Measurements from ENCODE around the gene RAB20.

The RAB20 gene

DNA sequence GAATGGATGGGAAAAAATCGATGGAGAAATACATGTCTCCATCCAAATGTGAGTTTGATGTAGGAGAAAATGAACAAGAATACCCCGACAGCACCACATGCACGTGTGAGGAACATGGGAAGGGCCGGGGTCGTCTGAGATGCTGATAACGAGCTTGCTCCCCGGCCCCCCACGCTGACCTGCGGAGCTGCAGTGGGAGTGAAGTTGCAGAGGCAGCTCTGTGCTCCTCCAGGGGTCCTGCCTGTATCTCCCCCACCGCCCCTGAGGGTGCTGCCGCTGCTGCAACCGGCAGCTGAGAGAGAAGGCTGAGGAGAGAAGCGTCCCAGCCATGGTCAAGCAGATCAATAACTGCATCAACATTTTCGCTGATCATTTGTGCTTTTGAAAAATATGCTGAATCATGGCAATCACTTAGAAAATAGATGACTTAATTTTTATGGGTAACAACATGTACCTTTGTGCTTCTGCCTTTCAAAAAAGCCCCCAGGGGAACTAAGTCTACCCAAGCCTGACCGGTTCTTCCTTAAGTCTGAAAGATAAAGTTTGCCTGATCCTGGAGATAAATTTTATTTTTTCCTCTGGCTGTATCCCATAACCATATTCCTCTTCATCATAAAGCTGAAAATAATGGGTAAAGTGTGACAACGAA is 35.6 kb upstream of the RAB20 start:
- no peak for TF ChIP-seq ELF4 (IDR thresholded peaks at IDR 0.05)
- TF ChIP-seq LEF1 (IDR thresholded peaks at IDR 0.05; ENCODE audit: borderline replicate concordance): no peak
- no peak for TF ChIP-seq FOXM1 (IDR thresholded peaks at IDR 0.05; ENCODE audit: borderline replicate concordance)
- TF ChIP-seq, protein P1, sequence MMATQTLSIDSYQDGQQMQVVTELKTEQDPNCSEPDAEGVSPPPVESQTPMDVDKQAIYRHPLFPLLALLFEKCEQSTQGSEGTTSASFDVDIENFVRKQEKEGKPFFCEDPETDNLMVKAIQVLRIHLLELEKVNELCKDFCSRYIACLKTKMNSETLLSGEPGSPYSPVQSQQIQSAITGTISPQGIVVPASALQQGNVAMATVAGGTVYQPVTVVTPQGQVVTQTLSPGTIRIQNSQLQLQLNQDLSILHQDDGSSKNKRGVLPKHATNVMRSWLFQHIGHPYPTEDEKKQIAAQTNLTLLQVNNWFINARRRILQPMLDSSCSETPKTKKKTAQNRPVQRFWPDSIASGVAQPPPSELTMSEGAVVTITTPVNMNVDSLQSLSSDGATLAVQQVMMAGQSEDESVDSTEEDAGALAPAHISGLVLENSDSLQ (IDR thresholded peaks at IDR 0.05): no peak
- no peak for TF ChIP-seq FOXA1 (IDR thresholded peaks at IDR 0.05)
- TF ChIP-seq ARNT (IDR thresholded peaks at IDR 0.05): no peak
- no peak for TF ChIP-seq TARDBP (IDR thresholded peaks at IDR 0.05)
- no peak for TF ChIP-seq SUZ12 (IDR thresholded peaks at IDR 0.05)
- TF ChIP-seq BHLHE40 (IDR thresholded peaks at IDR 0.05; ENCODE audit: borderline replicate concordance): no peak
- no peak for TF ChIP-seq HDGF (IDR thresholded peaks at IDR 0.05; ENCODE audit: borderline replicate concordance)
- no peak for TF ChIP-seq SP1 (IDR thresholded peaks at IDR 0.05)
- TF ChIP-seq FOXK2 (IDR thresholded peaks at IDR 0.05): no peak
- no peak for TF ChIP-seq NFRKB (IDR thresholded peaks at IDR 0.05)
- POLR2A ChIA-PET: interaction anchor here (1.5 kb wide), 1 partner anchor 19 kb away, joined by 8 read pairs; the partner anchor contains the start of gene NAXD
- no peak for DNase-seq (ENCODE audit: extremely low spot score)
- CTCF ChIA-PET: no interaction called here

DNA sequence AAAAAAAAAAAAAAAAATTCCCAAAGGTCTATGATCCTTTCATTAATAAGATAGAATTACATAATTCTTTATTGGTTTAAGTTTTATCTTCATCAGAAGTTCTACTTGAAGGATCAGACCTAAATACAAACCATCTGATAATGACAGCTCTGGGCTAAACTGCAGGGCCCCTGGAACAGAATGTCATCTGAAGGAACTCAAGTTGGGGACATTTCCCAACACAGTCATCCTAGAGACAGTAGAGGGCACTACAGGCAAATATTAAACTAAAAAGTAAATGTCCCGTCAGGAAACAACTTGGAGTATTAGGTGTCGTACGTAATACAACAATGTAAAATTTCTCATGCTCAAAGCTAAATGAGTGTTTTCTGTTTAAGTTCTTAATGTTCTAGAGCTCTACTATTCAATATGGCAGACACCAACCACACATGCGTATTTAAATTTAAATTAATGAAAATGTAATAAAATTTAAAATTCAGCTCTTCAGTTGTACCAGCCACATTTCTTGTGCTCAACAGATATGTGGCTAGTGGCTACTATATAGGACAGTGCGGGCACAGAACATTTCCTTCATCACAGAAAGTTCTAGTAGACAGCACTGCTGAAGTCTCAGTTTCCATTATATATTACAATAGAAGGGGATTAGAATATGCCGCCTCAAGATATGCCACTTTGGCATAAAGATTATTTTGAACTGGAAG is 32.1 kb upstream of the RAB20 start:
- TF ChIP-seq ARNT (IDR thresholded peaks at IDR 0.05) (no peak), L3MBTL2 (conservative IDR thresholded peaks at IDR 0.05) (no peak), TARDBP (IDR thresholded peaks at IDR 0.05) (no peak), ELF4 (IDR thresholded peaks at IDR 0.05) (no peak), BHLHE40 (IDR thresholded peaks at IDR 0.05; ENCODE audit: borderline replicate concordance) (no peak), FOXM1 (IDR thresholded peaks at IDR 0.05; ENCODE audit: borderline replicate concordance) (no peak), ZNF384 (IDR thresholded peaks at IDR 0.05) (no peak), SP1 (IDR thresholded peaks at IDR 0.05) (no peak), NFRKB (IDR thresholded peaks at IDR 0.05) (no peak), HDGF (IDR thresholded peaks at IDR 0.05; ENCODE audit: borderline replicate concordance) (no peak), CTBP1 (IDR thresholded peaks at IDR 0.05; ENCODE audit: borderline replicate concordance) (no peak)
- TF ChIP-seq, protein P1 (IDR thresholded peaks at IDR 0.05): no peak
- ChIA-PET CTCF (interaction anchor here (0.6 to 1.1 kb wide), 3 partner anchors 35 to 348 kb away, joined by 3 to 4 read pairs (median 3); no protein-coding TSS in a partner anchor), POLR2A (interaction anchor here (1.0 to 1.4 kb wide), 2 partner anchors 22 to 122 kb away, joined by 3 to 4 read pairs; partner anchors contain the start of gene NAXD)
- DNase-seq (ENCODE audit: extremely low spot score): peak; percentile 44

DNA sequence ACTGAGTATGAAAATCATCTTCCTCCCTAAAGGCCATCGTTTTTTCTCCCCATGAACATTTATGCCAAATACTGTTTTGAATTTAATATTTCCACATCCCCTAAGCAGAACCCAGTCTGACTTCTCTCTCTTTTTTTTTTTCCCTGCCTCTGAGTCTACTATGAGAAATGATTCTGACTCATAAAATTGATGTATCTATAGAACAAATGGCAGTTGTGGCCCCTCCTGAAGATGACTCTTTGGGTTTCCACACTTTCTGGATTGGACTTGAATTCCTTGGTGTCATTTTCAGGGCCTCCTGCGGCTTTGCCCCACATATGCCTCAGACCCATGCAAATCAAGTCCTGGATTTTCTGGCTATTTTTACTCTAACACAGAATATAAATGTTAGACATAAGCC is 31.1 kb upstream of the RAB20 start:
- DNase-seq (ENCODE audit: extremely low spot score): no peak
- ChIA-PET CTCF (interaction anchor here (0.7 kb wide), 1 partner anchor 17 kb away, joined by 4 read pairs; no protein-coding TSS in a partner anchor), POLR2A (no interaction called here)
- TF ChIP-seq ZNF384 (IDR thresholded peaks at IDR 0.05) (no peak), FOXM1 (IDR thresholded peaks at IDR 0.05; ENCODE audit: borderline replicate concordance) (no peak), ELF4 (IDR thresholded peaks at IDR 0.05) (no peak), HDGF (IDR thresholded peaks at IDR 0.05; ENCODE audit: borderline replicate concordance) (no peak), SP1 (IDR thresholded peaks at IDR 0.05) (no peak), SUZ12 (IDR thresholded peaks at IDR 0.05) (no peak)

GRCh38 chr13:110590577-110590976 is 29.1 kb upstream of the RAB20 start:
- POLR2A ChIA-PET: no interaction called here
- TF ChIP-seq FOXM1 (IDR thresholded peaks at IDR 0.05; ENCODE audit: borderline replicate concordance) (no peak), HDGF (IDR thresholded peaks at IDR 0.05; ENCODE audit: borderline replicate concordance) (no peak), SUZ12 (IDR thresholded peaks at IDR 0.05) (no peak), LEF1 (IDR thresholded peaks at IDR 0.05; ENCODE audit: borderline replicate concordance) (no peak), BHLHE40 (IDR thresholded peaks at IDR 0.05; ENCODE audit: borderline replicate concordance) (no peak), CTBP1 (IDR thresholded peaks at IDR 0.05; ENCODE audit: borderline replicate concordance) (no peak), ZNF384 (IDR thresholded peaks at IDR 0.05) (no peak), TARDBP (IDR thresholded peaks at IDR 0.05) (no peak), ARNT (IDR thresholded peaks at IDR 0.05) (no peak), SP1 (IDR thresholded peaks at IDR 0.05) (no peak), ELF4 (IDR thresholded peaks at IDR 0.05) (no peak), FOXK2 (IDR thresholded peaks at IDR 0.05) (no peak), FOXA1 (IDR thresholded peaks at IDR 0.05) (no peak), NFRKB (IDR thresholded peaks at IDR 0.05) (no peak), L3MBTL2 (conservative IDR thresholded peaks at IDR 0.05) (no peak)
- TF ChIP-seq, protein P1 (IDR thresholded peaks at IDR 0.05): no peak
- CTCF ChIA-PET: no interaction called here
- no peak for DNase-seq (ENCODE audit: extremely low spot score)

- ChIA-PET CTCF (no interaction called here), POLR2A (no interaction called here)
- no peak for DNase-seq (ENCODE audit: extremely low spot score)
- no peak for TF ChIP-seq TARDBP (IDR thresholded peaks at IDR 0.05)
- no peak for TF ChIP-seq SP1 (IDR thresholded peaks at IDR 0.05)
- TF ChIP-seq SUZ12 (IDR thresholded peaks at IDR 0.05): no peak
- TF ChIP-seq ZNF384 (IDR thresholded peaks at IDR 0.05): no peak
- no peak for TF ChIP-seq FOXM1 (IDR thresholded peaks at IDR 0.05; ENCODE audit: borderline replicate concordance)
- TF ChIP-seq LEF1 (IDR thresholded peaks at IDR 0.05; ENCODE audit: borderline replicate concordance): no peak
- TF ChIP-seq L3MBTL2 (conservative IDR thresholded peaks at IDR 0.05): no peak
- TF ChIP-seq ELF4 (IDR thresholded peaks at IDR 0.05): no peak
Measured at GRCh38 chr13:110589793-110590390, 28.4 kb upstream of the RAB20 start.
